Measurements from ENCODE around the gene CCDC71. TPM values are rescaled to one million over a fixed set of nuclear protein-coding genes. Genes with fewer than 3 reads are reported as not detected.
A peak's percentile ranks its signal among the peaks of the same experiment; 100 is the strongest.

Gene CCDC71
- total RNA-seq, 1 donor: 15.4 TPM

DNA sequence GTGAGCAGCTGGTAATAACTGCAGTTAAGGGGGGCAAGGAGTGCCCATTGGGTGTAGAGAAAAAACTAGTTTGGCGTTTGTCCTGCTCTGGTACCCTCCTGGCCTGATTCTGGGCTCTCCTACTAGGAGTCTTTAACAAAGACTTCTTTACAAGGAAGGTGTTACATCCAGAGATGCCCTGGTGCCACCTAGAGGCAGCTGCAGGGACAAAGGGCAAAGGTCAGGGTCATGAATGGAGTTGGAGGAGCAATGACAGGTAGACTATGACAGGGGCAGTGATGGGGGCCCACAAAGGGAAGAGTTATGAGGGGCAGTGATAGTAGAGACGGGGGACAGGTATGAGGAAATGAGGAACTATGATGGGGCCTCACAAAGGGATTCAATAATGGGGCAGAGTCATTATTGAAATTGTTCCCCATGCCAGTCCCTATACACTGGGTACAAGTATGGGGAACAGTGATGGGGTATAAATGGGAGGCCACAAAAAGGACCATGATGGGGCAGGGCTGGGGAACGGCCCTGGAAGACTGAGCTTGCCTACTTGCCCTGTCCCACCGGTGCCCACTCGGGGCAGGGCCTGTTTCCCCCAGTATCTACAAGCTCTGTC, 7.9 kb downstream of the CCDC71 start:
- H3K27me3 ChIP-seq (ENCODE audit: insufficient read depth, low read length): no peaks in the 10 kb centered on the region
- H3K4me3 ChIP-seq (ENCODE audit: low read length): no peak overlapping the region
- H3K9me3 ChIP-seq (ENCODE audit: low read depth, low read length): no peaks in the 10 kb centered on the region
- H3K4me1 ChIP-seq (ENCODE audit: insufficient read depth, low read length): peaks cover 9% of the 10 kb centered on the region

DNA sequence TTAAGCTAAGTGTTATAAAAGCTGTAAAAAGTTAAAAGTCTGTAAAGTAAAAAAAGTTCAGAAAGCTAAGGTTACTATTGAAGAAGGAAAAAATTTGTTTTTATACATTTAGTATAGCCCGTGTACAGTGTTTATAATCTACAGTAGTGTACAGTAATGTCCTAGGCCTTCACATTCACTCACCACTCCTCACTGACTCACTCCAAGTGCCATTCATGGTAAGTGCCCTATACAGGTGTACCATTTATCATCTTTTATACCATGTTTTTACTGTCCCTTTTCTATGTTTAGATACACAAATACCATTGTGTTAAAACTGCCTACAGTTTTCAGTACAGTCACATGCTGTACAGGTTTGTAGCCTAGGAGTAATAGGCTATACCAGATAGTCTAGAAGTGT, 8.8 kb downstream of the CCDC71 start:
- Histone ChIP-seq H3K4me3 (ENCODE audit: low read length) (no peak overlapping the region), H3K4me1 (ENCODE audit: insufficient read depth, low read length) (peaks cover 9% of the 10 kb centered on the region), H3K27me3 (ENCODE audit: insufficient read depth, low read length) (no peaks in the 10 kb centered on the region), H3K9me3 (ENCODE audit: low read depth, low read length) (no peaks in the 10 kb centered on the region)

DNA sequence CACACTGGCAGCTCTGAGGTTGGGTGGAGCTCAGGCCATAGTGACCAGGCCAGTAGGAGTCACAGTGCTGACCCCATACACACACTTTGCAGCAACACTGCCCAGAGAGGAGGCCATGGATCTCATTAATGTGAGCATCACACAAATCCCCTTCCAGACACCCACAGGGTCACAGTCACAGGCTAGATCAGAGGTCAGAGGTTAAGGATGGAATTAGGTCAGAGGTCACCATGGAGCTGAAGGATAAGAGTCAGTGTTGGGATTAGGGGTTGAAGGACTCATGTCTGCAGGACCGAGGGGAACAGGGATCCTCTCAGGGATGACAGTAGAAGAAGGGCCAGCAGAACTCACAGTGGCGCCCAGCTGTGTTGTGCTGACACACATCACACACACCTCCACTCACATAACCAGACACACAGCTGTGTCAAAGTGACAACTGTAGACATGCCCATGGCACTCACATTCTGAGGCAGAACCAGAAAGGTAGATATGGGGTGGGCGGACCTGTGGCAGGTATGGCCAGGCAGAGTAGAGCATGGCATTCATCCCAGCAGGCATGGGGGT, 12.7 kb downstream of the CCDC71 start:
- no peaks in the 10 kb centered on the region for H3K4me1 ChIP-seq (ENCODE audit: insufficient read depth, low read length)
- no peaks in the 10 kb centered on the region for H3K9me3 ChIP-seq (ENCODE audit: low read depth, low read length)
- H3K4me3 ChIP-seq (ENCODE audit: low read length): no peak overlapping the region
- H3K27me3 ChIP-seq (ENCODE audit: insufficient read depth, low read length): no peaks in the 10 kb centered on the region

GRCh38 chr3:49151610-49152009, 14.5 kb downstream of the CCDC71 start:
- no peaks in the 10 kb centered on the region for H3K4me1 ChIP-seq (ENCODE audit: insufficient read depth, low read length)
- H3K4me3 ChIP-seq (ENCODE audit: low read length): no peak overlapping the region
- no peaks in the 10 kb centered on the region for H3K9me3 ChIP-seq (ENCODE audit: low read depth, low read length)
- no peaks in the 10 kb centered on the region for H3K27me3 ChIP-seq (ENCODE audit: insufficient read depth, low read length)

- no peaks in the 10 kb centered on the region for H3K27me3 ChIP-seq (ENCODE audit: insufficient read depth, low read length)
- H3K4me1 ChIP-seq (ENCODE audit: insufficient read depth, low read length): no peaks in the 10 kb centered on the region
- no peaks in the 10 kb centered on the region for H3K9me3 ChIP-seq (ENCODE audit: low read depth, low read length)
- H3K4me3 ChIP-seq (ENCODE audit: low read length): no peak overlapping the region
Observed at GRCh38 chr3:49148159-49148558, 18.0 kb downstream of the CCDC71 start.

GRCh38 chr3:49140080-49140479, 26.1 kb downstream of the CCDC71 start:
- no peaks in the 10 kb centered on the region for H3K4me1 ChIP-seq (ENCODE audit: insufficient read depth, low read length)
- no peaks in the 10 kb centered on the region for H3K27me3 ChIP-seq (ENCODE audit: insufficient read depth, low read length)
- no peak overlapping the region for H3K4me3 ChIP-seq (ENCODE audit: low read length)
- H3K9me3 ChIP-seq (ENCODE audit: low read depth, low read length): no peaks in the 10 kb centered on the region

GRCh38 chr3:49135499-49135898, 30.6 kb downstream of the CCDC71 start:
- Histone ChIP-seq H3K27me3 (ENCODE audit: insufficient read depth, low read length) (no peaks in the 10 kb centered on the region), H3K4me1 (ENCODE audit: insufficient read depth, low read length) (no peaks in the 10 kb centered on the region), H3K4me3 (ENCODE audit: low read length) (no peak overlapping the region), H3K9me3 (ENCODE audit: low read depth, low read length) (no peaks in the 10 kb centered on the region)

DNA sequence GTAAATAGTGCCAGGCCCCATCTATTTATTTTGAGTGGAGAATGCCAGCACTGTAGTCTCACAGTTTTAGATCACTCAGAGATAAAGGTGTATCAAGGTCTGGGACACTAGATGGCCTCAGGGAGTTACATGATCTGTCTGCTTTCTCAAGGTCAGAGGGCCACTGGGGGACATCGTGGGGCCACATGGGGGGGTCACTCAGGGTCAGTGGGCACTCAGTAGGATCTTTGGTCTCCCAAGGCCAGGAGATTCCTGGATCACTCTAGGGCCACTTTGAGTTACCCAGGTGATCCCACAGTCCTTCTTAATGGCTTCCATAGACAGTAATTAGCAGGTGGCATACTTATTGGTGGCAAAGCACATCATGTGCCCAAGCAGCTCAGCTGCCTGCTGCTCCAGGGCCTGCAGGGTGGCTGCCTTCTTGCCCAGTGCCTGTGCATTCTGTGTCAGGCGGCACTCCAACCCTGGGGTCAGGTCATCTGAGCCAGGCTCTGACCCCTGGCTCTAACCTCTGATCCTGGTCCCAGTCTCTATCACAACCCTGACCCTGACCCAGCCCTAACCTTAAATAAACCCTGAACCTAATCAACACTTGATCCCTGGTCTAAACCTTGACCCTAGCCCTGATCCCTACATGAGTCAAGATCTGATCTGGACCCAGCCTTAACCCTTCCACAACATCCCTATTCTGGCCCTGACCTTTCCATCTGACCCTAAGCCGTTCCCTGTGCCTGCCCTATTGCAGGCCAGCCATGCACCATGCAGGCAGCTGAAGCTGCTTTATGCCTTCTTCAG, 31.5 kb downstream of the CCDC71 start:
- H3K4me1 ChIP-seq (ENCODE audit: insufficient read depth, low read length): no peaks in the 10 kb centered on the region
- no peak overlapping the region for H3K4me3 ChIP-seq (ENCODE audit: low read length)
- no peaks in the 10 kb centered on the region for H3K9me3 ChIP-seq (ENCODE audit: low read depth, low read length)
- no peaks in the 10 kb centered on the region for H3K27me3 ChIP-seq (ENCODE audit: insufficient read depth, low read length)

DNA sequence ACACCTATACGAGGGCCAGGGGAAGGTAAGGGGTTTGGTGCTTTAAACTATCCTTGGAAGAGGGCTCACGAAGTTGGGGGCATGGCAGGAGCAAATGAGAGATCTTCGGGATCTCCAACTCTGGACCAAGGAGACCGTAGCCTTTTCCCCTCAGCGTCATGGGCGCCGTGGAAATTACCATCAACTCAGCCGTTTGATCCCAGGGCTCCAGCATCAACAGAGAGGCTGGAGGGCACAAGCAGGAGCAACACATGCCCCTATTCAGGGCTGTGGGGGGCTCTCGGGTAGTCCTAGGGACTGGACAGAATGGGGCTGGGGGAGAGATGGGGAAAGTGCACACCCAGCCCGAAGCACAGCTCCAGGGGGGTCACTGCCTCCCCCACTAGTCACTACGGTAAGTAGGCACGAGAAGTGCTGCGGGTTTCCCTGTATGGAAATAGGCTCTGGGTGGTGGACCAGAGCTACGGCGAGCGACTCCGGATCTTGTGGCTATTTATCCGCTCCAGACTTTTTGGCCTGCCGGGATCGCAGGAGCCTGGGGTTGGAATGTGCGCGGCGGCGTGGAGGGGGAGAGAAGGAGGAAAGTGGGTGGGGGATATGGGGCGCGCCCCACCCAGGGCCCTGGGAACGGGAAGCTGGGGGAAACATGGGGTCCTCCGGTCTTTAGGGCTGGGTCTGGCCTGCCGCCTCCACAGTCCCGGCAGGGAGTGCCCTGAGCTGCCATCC, 32.7 kb downstream of the CCDC71 start:
- Histone ChIP-seq H3K4me3 (ENCODE audit: low read length) (peak overlapping the region; percentile 16), H3K9me3 (ENCODE audit: low read depth, low read length) (no peaks in the 10 kb centered on the region), H3K4me1 (ENCODE audit: insufficient read depth, low read length) (no peaks in the 10 kb centered on the region), H3K27me3 (ENCODE audit: insufficient read depth, low read length) (no peaks in the 10 kb centered on the region)

GRCh38 chr3:49132437-49133225, 33.5 kb downstream of the CCDC71 start, which contains the start of gene LAMB2:
TSS of gene LAMB2 (minus strand) at chr3:49133050. CDS start at chr3:49132867, 183 bp downstream.
- no peaks in the 10 kb centered on the region for H3K4me1 ChIP-seq (ENCODE audit: insufficient read depth, low read length)
- peak within 1 kb of the TSS; percentile 16 for H3K4me3 ChIP-seq (ENCODE audit: low read length)
- H3K9me3 ChIP-seq (ENCODE audit: low read depth, low read length): no peaks in the 10 kb centered on the region
- H3K27me3 ChIP-seq (ENCODE audit: insufficient read depth, low read length): no peaks in the 10 kb centered on the region

GRCh38 chr3:49132073-49132436, 34.1 kb downstream of the CCDC71 start:
- H3K27me3 ChIP-seq (ENCODE audit: insufficient read depth, low read length): no peaks in the 10 kb centered on the region
- no peak overlapping the region for H3K4me3 ChIP-seq (ENCODE audit: low read length)
- no peaks in the 10 kb centered on the region for H3K9me3 ChIP-seq (ENCODE audit: low read depth, low read length)
- H3K4me1 ChIP-seq (ENCODE audit: insufficient read depth, low read length): no peaks in the 10 kb centered on the region

DNA sequence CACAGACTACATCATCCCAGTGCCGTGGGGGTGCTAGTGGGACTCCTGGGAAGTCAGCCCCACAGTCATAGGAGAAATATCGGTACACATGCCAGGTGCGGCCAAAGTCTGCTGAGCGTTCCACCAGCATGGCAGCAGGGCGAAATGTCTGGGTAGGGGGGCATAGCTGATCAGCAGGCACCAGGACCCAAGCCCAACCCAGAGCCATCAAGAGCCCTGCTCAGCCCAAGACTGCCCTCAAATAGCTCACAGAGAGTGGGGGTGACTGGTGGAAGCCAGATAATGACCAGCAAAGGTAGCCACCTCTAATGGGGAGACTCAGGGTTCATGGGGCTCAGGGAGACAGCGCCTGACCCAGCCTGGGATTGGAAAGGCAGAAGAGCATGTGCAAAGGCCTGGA, 34.6 kb downstream of the CCDC71 start:
- Histone ChIP-seq H3K4me1 (ENCODE audit: insufficient read depth, low read length) (no peaks in the 10 kb centered on the region), H3K4me3 (ENCODE audit: low read length) (no peak overlapping the region), H3K27me3 (ENCODE audit: insufficient read depth, low read length) (no peaks in the 10 kb centered on the region), H3K9me3 (ENCODE audit: low read depth, low read length) (no peaks in the 10 kb centered on the region)

- H3K27me3 ChIP-seq (ENCODE audit: insufficient read depth, low read length): no peaks in the 10 kb centered on the region
- no peaks in the 10 kb centered on the region for H3K4me1 ChIP-seq (ENCODE audit: insufficient read depth, low read length)
- H3K9me3 ChIP-seq (ENCODE audit: low read depth, low read length): no peaks in the 10 kb centered on the region
- H3K4me3 ChIP-seq (ENCODE audit: low read length): no peak overlapping the region
Observed at GRCh38 chr3:49131040-49131439, 35.1 kb downstream of the CCDC71 start.

- no peaks in the 10 kb centered on the region for H3K27me3 ChIP-seq (ENCODE audit: insufficient read depth, low read length)
- H3K4me1 ChIP-seq (ENCODE audit: insufficient read depth, low read length): peaks cover 10% of the 10 kb centered on the region
- no peaks in the 10 kb centered on the region for H3K9me3 ChIP-seq (ENCODE audit: low read depth, low read length)
- no peak overlapping the region for H3K4me3 ChIP-seq (ENCODE audit: low read length)
Observed at GRCh38 chr3:49124991-49125670, 41.0 kb downstream of the CCDC71 start.

Data from mononuclear cell (primary cell).